HG02623 (cell line): ENCODE results near the gene APIP.

Experiments
- ATAC-seq: cut with Tn5 transposase; IDR thresholded peaks from one replicate; pipeline ENCODE4 v1.9.1; 2021; ENCODE audit warnings: moderate library complexity; ENCODE audit not compliant: unreplicated experiment

The APIP gene

GRCh38 chr11:34846467-34846866 lies 69.7 kb downstream of the APIP start:
- no peak for ATAC-seq

DNA sequence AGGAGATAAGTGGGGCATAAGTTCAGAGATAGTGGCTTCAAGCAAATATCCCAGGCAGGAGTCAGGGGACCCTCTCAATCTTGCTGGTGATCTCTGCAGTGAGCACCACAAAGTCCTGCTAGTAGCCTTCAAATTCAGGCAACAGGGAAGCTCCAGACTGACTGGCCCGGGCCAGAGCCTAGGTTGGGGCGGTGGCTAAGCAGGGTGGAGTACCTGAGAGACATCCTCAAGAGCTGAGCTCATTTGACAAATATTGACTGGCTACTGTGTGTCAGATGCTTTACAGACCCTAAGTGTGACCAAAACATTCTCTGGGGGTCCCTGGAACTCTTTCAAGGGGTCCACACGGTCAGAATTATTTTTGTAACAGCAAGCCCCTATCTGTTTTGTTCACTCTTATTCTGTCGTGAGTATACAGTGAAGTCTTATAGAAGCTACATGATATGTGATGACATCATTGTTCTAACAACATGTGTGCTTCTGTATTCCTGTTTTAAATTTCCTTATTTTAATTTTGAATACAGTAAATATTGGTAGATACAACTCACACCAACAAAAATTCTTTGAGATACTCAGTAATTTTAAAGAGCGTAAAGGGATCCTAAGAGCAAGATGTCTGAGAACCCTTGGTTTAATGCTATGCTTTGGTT lies 71.6 kb downstream of the APIP start:
- ATAC-seq: no peak

- ATAC-seq: no peak
These were observed 72.9 kb downstream of the APIP start for GRCh38 chr11:34843271-34843670.

DNA sequence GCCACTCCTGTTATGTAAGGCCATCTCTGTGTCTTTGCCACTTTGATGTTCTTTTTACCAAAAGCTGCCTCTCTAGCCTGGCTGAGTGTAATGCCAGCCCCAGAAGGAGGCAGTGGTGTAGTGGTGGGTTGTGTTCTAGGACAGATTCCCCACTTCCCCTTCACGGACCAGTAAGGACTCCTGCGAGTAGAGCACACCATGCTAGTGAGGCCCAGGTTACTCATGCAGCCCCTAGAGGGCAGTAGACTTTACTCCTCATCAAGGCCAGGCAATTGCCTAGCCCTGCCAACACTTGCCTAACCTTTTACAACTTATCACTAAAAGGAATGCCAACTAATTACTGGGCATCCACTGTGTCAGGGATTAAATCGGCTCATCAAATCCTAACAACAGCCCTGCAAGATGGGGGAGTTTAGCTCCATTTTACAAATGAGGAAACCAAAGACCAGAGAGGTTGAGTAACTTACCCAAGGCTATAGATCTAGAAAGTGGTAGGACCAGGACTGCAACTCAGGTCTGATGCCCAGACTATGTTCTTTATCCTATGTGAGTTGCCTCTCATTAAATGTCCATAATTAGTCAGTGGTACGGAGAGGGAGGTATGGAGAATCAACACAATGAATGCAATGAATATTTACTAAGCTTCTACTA lies 75.3 kb downstream of the APIP start:
- no peak for ATAC-seq

- no peak for ATAC-seq
These were observed 76.2 kb downstream of the APIP start for GRCh38 chr11:34839969-34840368.

DNA sequence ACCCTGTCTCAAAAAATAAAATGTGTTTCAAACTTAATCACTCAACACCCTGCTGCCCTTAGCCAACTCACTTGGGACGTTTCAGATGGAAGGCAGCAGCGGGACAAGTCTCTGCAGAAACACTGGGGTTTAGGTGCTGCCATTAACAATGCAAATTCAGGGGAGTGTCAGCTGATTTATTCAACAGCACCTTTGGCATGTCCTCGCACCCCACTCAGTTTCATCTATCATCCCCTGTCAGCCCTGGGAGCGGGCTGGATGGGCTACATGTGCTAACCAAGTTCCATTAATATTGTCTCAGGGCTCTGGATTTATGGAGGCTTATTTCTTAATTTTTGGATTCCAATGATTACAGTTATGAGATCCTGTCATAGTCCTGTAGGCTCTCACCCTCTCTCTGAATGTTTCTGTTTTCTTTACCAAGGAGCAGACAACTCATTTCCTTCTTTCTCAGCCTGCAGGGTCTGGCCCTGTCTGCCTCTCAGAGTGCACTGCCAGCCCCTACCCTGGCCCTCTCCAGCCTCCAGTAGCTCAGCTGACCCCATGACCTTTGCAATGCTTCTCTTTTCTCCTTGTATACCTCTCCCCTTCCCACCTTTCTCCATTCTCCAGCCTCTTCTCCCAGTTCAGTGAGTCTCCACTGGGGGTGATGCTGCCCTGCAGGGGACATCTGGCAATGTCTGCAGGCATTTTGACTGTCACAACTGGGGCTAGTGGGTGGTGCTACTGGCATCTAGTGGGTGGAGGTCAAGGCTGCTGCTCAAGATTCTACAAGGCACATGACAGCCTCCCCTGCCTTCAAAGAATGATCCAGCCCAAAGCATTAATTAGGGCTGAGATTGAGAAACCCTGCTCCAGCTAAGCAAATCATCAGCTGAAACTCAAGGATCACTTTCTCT lies 79.0 kb downstream of the APIP start:
- no peak for ATAC-seq

DNA sequence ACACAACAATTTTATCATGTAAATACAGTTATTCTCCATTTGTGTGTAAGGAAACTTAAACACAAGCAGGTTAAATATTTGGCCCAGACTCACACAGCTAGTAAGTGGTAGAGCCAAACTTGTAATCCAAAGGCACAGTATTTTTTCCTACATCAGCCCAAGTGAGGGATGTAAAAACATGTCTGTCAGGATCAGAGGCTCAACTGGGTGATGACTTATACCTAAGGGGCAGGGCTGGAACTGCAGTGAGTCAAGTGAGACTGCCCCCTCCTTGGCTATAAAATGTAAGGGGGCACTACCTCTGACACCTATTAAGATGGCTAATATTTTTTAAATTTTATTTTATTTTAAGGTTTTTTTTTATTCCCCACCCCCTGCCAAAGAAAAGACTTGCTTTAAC lies 82.6 kb downstream of the APIP start:
- ATAC-seq: no peak
